ENCODE data around the gene CMAS. TPM values are rescaled to one million over a fixed set of nuclear protein-coding genes. Genes with fewer than 3 reads are reported as not detected.

CMAS gene
- total RNA-seq, 1 experiment from 2014 or later = 36.1 TPM

GRCh38 chr12:22029991-22030390 lies 16.0 kb upstream of the CMAS start:
- RAD21 ChIA-PET (ENCODE audit: low non-redundant PET in 1 of 2, low total read pairs in 2 of 2, uncharacterized antibody in 2 of 2, unreplicated experiment in 2 of 2) = no interaction called here
- POLR2A ChIA-PET = no interaction called here
- TF ChIP-seq ZBTB33 (IDR thresholded peaks at IDR 0.05; ENCODE audit: extremely low read depth, insufficient replicate concordance, low read length) = no peak
- TF ChIP-seq YY1 (IDR thresholded peaks at IDR 0.05; ENCODE audit: extremely low read depth, insufficient replicate concordance, low read depth, low read length) = no peak
- no peak for TF ChIP-seq REST (IDR thresholded peaks at IDR 0.05; ENCODE audit: low read depth)
- no peak for TF ChIP-seq CTCF (IDR thresholded peaks at IDR 0.05 in 2 of 3, conservative IDR thresholded peaks at IDR 0.05 in 1 of 3; ENCODE audit: borderline replicate concordance in 1 of 3, insufficient read depth in 1 of 3, low read depth in 2 of 3, low read length in 2 of 3)
- TF ChIP-seq POLR2A (IDR thresholded peaks at IDR 0.05; ENCODE audit: borderline replicate concordance, extremely low read depth, insufficient read depth, insufficient read length) = no peak
- no peak for TF ChIP-seq EZH2 (IDR thresholded peaks at IDR 0.05)
- no peak for TF ChIP-seq SP1 (IDR thresholded peaks at IDR 0.05; ENCODE audit: low read depth)
- TF ChIP-seq TCF7L2 (IDR thresholded peaks at IDR 0.05; ENCODE audit: borderline replicate concordance, extremely low read depth, insufficient read depth, insufficient read length) = no peak
- TF ChIP-seq EZH2phosphoT487 (IDR thresholded peaks at IDR 0.05; ENCODE audit: borderline replicate concordance) = no peak
- no peak for TF ChIP-seq ATF3 (IDR thresholded peaks at IDR 0.05)
- TF ChIP-seq RAD21 (IDR thresholded peaks at IDR 0.05; ENCODE audit: low read depth) = no peak
- TF ChIP-seq ZNF274 (IDR thresholded peaks at IDR 0.05; ENCODE audit: low read depth, low read length) = no peak
- no peak for TF ChIP-seq ZFX (IDR thresholded peaks at IDR 0.05)
- TF ChIP-seq FOSL1 (IDR thresholded peaks at IDR 0.05; ENCODE audit: low read depth) = no peak
- no peak for TF ChIP-seq CEBPB (IDR thresholded peaks at IDR 0.05; ENCODE audit: low read depth)
- TF ChIP-seq JUND (IDR thresholded peaks at IDR 0.05) = no peak
- TF ChIP-seq, protein P1, sequence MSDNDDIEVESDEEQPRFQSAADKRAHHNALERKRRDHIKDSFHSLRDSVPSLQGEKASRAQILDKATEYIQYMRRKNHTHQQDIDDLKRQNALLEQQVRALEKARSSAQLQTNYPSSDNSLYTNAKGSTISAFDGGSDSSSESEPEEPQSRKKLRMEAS (IDR thresholded peaks at IDR 0.05) = no peak
- TF ChIP-seq SRF (IDR thresholded peaks at IDR 0.05; ENCODE audit: low read depth) = no peak
- Histone ChIP-seq H3K4me3 (replicated peaks in 1 of 2; ENCODE audit: low read depth in 1 of 2, low read length in 2 of 2) (no peak overlapping the region), H3K4me2 (ENCODE audit: low read length) (no peak overlapping the region), H4K20me1 (ENCODE audit: insufficient read depth) (no peaks in the 10 kb centered on the region), H3K27me3 (ENCODE audit: insufficient read depth, low read length) (no peaks in the 10 kb centered on the region), H3K79me2 (ENCODE audit: insufficient read depth, low read length) (no peaks in the 10 kb centered on the region), H3K27ac (ENCODE audit: low read depth, low read length) (no peak overlapping the region), H3K4me1 (ENCODE audit: control insufficient read depth in 1 of 2, insufficient read depth in 2 of 2, low read length in 2 of 2) (no peaks in the 10 kb centered on the region), H3K9ac (ENCODE audit: low read length) (no peak overlapping the region), H2AFZ (ENCODE audit: low read depth, low read length, poor library complexity, severe bottlenecking) (no peak overlapping the region), H3K36me3 (ENCODE audit: control insufficient read depth in 1 of 2, insufficient read depth in 2 of 2, low read length in 2 of 2) (no peaks in the 10 kb centered on the region), H3K9me3 (ENCODE audit: control insufficient read depth in 1 of 2, insufficient read depth in 1 of 2, low read depth in 1 of 2, low read length in 2 of 2) (no peaks in the 10 kb centered on the region), H3K9me2 (ENCODE audit: insufficient read depth) (no peaks in the 10 kb centered on the region)
- intact Hi-C loops (cut with micrococcal nuclease) = no loop called here
- ATAC-seq (no peak), DNase-seq (ENCODE audit: low read depth, low spot score) (no peak)
- CTCF ChIA-PET = no interaction called here
- no TSS peak for BruUV-seq (replicated peaks)

Data from HCT116 (cell line).